HG03139 (cell line): ENCODE results near the gene SAMD5.

Experiments
- ATAC-seq: cut with Tn5 transposase; IDR thresholded peaks from one replicate; pipeline ENCODE4 v1.9.1; 2021; ENCODE audit not compliant: unreplicated experiment

The SAMD5 gene

GRCh38 chr6:147618457-147618856 lies 110.0 kb downstream of the SAMD5 start:
- no peak for ATAC-seq

DNA sequence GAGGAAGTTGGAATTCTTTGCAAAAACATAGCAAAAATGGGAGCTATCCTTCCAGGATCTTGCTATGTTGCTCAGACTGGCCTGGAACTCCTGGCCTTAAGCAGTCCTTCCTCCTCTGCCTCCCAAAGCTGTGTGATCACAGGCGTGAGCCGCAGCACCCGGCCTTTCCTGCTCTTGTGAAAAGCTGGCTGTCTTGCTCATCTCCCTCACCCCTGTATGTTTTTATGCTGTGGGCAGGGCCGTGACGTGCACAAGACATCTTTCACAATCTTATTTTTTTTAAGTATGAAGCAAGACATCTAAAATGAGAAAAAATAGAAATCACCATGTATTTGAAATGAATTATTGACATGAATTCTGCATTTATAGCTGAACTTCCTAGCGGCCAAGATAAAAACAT lies 110.4 kb downstream of the SAMD5 start:
- ATAC-seq, result no peak
